ENCODE results near the gene MORN1.
A peak's percentile ranks its signal among the peaks of the same experiment; 100 is the strongest.

The MORN1 gene

GRCh38 chr1:2301607-2302291 lies 89.6 kb downstream of the MORN1 start:
- no peak for TF ChIP-seq CTCF (IDR thresholded peaks at IDR 0.05)
- Histone ChIP-seq H3K79me2 (peaks cover 5% of the 10 kb centered on the region), H3K4me2 (ENCODE audit: low read length) (no peak overlapping the region), H3K9me3 (ENCODE audit: control insufficient read depth, low read length) (no peaks in the 10 kb centered on the region), H3K4me3 (ENCODE audit: low read depth, low read length) (no peak overlapping the region), H2AFZ (no peak overlapping the region), H3K36me3 (ENCODE audit: control insufficient read depth, insufficient read depth, low read length) (no peaks in the 10 kb centered on the region), H3K27me3 (ENCODE audit: control insufficient read depth, insufficient read depth, low read length) (no peaks in the 10 kb centered on the region), H3K27ac (peak overlapping the region; percentile 53), H3K9ac (no peak overlapping the region), H3K4me1 (no peaks in the 10 kb centered on the region)

GRCh38 chr1:2300851-2301606 lies 90.3 kb downstream of the MORN1 start:
- peak overlapping the region; percentile 66 for H3K27ac ChIP-seq
- H3K36me3 ChIP-seq (ENCODE audit: control insufficient read depth, insufficient read depth, low read length), result no peaks in the 10 kb centered on the region
- no peak for TF ChIP-seq CTCF (IDR thresholded peaks at IDR 0.05)
- H3K9ac ChIP-seq, result no peak overlapping the region
- H3K9me3 ChIP-seq (ENCODE audit: control insufficient read depth, low read length), result no peaks in the 10 kb centered on the region
- H3K4me1 ChIP-seq, result no peaks in the 10 kb centered on the region
- H2AFZ ChIP-seq, result no peak overlapping the region
- H3K79me2 ChIP-seq, result peaks cover 7% of the 10 kb centered on the region
- no peaks in the 10 kb centered on the region for H3K27me3 ChIP-seq (ENCODE audit: control insufficient read depth, insufficient read depth, low read length)
- H3K4me2 ChIP-seq (ENCODE audit: low read length), result peak overlapping the region; percentile 2
- H3K4me3 ChIP-seq (ENCODE audit: low read depth, low read length), result no peak overlapping the region

- no peaks in the 10 kb centered on the region for H3K4me1 ChIP-seq
- H2AFZ ChIP-seq, result no peak overlapping the region
- H3K27me3 ChIP-seq (ENCODE audit: control insufficient read depth, insufficient read depth, low read length), result no peaks in the 10 kb centered on the region
- no peak overlapping the region for H3K4me3 ChIP-seq (ENCODE audit: low read depth, low read length)
- no peak for TF ChIP-seq CTCF (IDR thresholded peaks at IDR 0.05)
- peak overlapping the region; percentile 66 for H3K27ac ChIP-seq
- H3K9me3 ChIP-seq (ENCODE audit: control insufficient read depth, low read length), result no peaks in the 10 kb centered on the region
- H3K36me3 ChIP-seq (ENCODE audit: control insufficient read depth, insufficient read depth, low read length), result no peaks in the 10 kb centered on the region
- H3K9ac ChIP-seq, result no peak overlapping the region
- H3K79me2 ChIP-seq, result peaks cover 7% of the 10 kb centered on the region
- peak overlapping the region; percentile 2 for H3K4me2 ChIP-seq (ENCODE audit: low read length)
Observed at GRCh38 chr1:2300004-2300771, 91.2 kb downstream of the MORN1 start.

GRCh38 chr1:2299131-2299627 lies 92.2 kb downstream of the MORN1 start:
- H3K9me3 ChIP-seq (ENCODE audit: control insufficient read depth, low read length), result no peaks in the 10 kb centered on the region
- H3K4me3 ChIP-seq (ENCODE audit: low read depth, low read length), result no peak overlapping the region
- H3K27me3 ChIP-seq (ENCODE audit: control insufficient read depth, insufficient read depth, low read length), result no peaks in the 10 kb centered on the region
- H3K36me3 ChIP-seq (ENCODE audit: control insufficient read depth, insufficient read depth, low read length), result no peaks in the 10 kb centered on the region
- no peak for TF ChIP-seq CTCF (IDR thresholded peaks at IDR 0.05)
- H3K9ac ChIP-seq, result no peak overlapping the region
- no peak overlapping the region for H2AFZ ChIP-seq
- H3K4me1 ChIP-seq, result no peaks in the 10 kb centered on the region
- H3K27ac ChIP-seq, result no peak overlapping the region
- no peak overlapping the region for H3K4me2 ChIP-seq (ENCODE audit: low read length)
- H3K79me2 ChIP-seq, result peaks cover 11% of the 10 kb centered on the region

All from parathyroid adenoma (tissue), 2 donors.